NCI-H1417 (cell line): ENCODE results near the gene LGALS9B.
A peak's percentile ranks its signal among the peaks of the same experiment; 100 is the strongest.
"Not testable (repeated sequence)": the region's sequence is repeated elsewhere in the genome, so short reads cannot be mapped to it uniquely, and the experiment has no call there.

Source experiments
- DNase-seq, 3 experiments: peaks; one replicate each; lab custom pipeline; 2025; lab: John Stamatoyannopoulos, UW

LGALS9B gene

GRCh38 chr17:20467447-20467846 is at the start of gene LGALS9B:
LGALS9B (minus strand) TSS chr17:20467539; CDS start chr17:20467470, 69 bp downstream.
- DNase-seq = not testable (repeated sequence)

- not testable (repeated sequence) for DNase-seq
Observed at GRCh38 chr17:20516986-20517385, 49.6 kb upstream of the LGALS9B start.

GRCh38 chr17:20515099-20515498 is 47.8 kb upstream of the LGALS9B start:
- not testable (repeated sequence) for DNase-seq

- not testable (repeated sequence) for DNase-seq
Observed at GRCh38 chr17:20513539-20513938, 46.2 kb upstream of the LGALS9B start.

- not testable (repeated sequence) for DNase-seq
Observed at GRCh38 chr17:20512378-20512777, 45.0 kb upstream of the LGALS9B start.

- DNase-seq = not testable (repeated sequence)
Observed at GRCh38 chr17:20511778-20512177, 44.4 kb upstream of the LGALS9B start.

GRCh38 chr17:20505333-20505732 is 38.0 kb upstream of the LGALS9B start:
- DNase-seq = not testable (repeated sequence)

GRCh38 chr17:20504388-20505066 is 37.2 kb upstream of the LGALS9B start:
- not testable (repeated sequence) for DNase-seq

GRCh38 chr17:20501896-20502295 is 34.6 kb upstream of the LGALS9B start:
- DNase-seq = not testable (repeated sequence)

GRCh38 chr17:20500346-20500745 is 33.0 kb upstream of the LGALS9B start:
- not testable (repeated sequence) for DNase-seq

- DNase-seq = not testable (repeated sequence)
Observed at GRCh38 chr17:20495420-20495819, 28.1 kb upstream of the LGALS9B start.

- not testable (repeated sequence) for DNase-seq
Observed at GRCh38 chr17:20494735-20495134, 27.4 kb upstream of the LGALS9B start.

- not testable (repeated sequence) for DNase-seq
Observed at GRCh38 chr17:20494147-20494546, 26.8 kb upstream of the LGALS9B start.

GRCh38 chr17:20492971-20493370 is 25.6 kb upstream of the LGALS9B start:
- DNase-seq = not testable (repeated sequence)

- DNase-seq = peak in 2 of 3 experiments; percentile 1 to 3
Observed at GRCh38 chr17:20492099-20492498, 24.8 kb upstream of the LGALS9B start.

- DNase-seq = peak in 1 of 3 experiments; percentile 50
Observed at GRCh38 chr17:20484930-20485329, 17.6 kb upstream of the LGALS9B start.

- DNase-seq = not testable (repeated sequence)
Observed at GRCh38 chr17:20479889-20480591, 12.7 kb upstream of the LGALS9B start.

- not testable (repeated sequence) for DNase-seq
Observed at GRCh38 chr17:20477398-20478071, 10.2 kb upstream of the LGALS9B start.

GRCh38 chr17:20475137-20475831 is 7.9 kb upstream of the LGALS9B start:
- not testable (repeated sequence) for DNase-seq

GRCh38 chr17:20474081-20474480 is 6.7 kb upstream of the LGALS9B start:
- not testable (repeated sequence) for DNase-seq

GRCh38 chr17:20469946-20470345 is 2.6 kb upstream of the LGALS9B start:
- DNase-seq = not testable (repeated sequence)

- DNase-seq = not testable (repeated sequence)
Observed at GRCh38 chr17:20469107-20469506, 1.8 kb upstream of the LGALS9B start.
